Stimulated activated CD8-positive, alpha-beta memory T cell treated with anti-CD3 and anti-CD28 coated beads, Interleukin-7, amount 100 ng/mL, for 24 hours (primary cell): ENCODE data around the gene TVP23B.
"Not testable (repeated sequence)": the region's sequence is repeated elsewhere in the genome, so short reads cannot be mapped to it uniquely, and the experiment has no call there.

Source experiments
- DNase-seq: peaks from one replicate; pipeline ENCODE4 v3.0.0-alpha.2; 2020; ENCODE audit warnings: low read depth

The TVP23B gene

GRCh38 chr17:18780991-18781718 is at the start of gene TVP23B:
TVP23B (plus strand) TSS chr17:18781183; CDS start chr17:18781294, 111 bp downstream.
- DNase-seq = peak; percentile 96

- DNase-seq = not testable (repeated sequence)
Measured at GRCh38 chr17:18732438-18732837, 48.5 kb upstream of the TVP23B start.

GRCh38 chr17:18733350-18733749 is 47.6 kb upstream of the TVP23B start:
- not testable (repeated sequence) for DNase-seq

GRCh38 chr17:18739616-18740391 is 41.2 kb upstream of the TVP23B start:
- not testable (repeated sequence) for DNase-seq

GRCh38 chr17:18741228-18741627 is 39.8 kb upstream of the TVP23B start:
- not testable (repeated sequence) for DNase-seq

- DNase-seq = not testable (repeated sequence)
Measured at GRCh38 chr17:18743699-18744421, 37.1 kb upstream of the TVP23B start, which contains the start of gene FBXW10. FBXW10 (plus strand) TSS chr17:18744054; CDS start chr17:18744245, 191 bp downstream.

GRCh38 chr17:18744726-18745125 is 36.3 kb upstream of the TVP23B start:
- DNase-seq = not testable (repeated sequence)

- DNase-seq = not testable (repeated sequence)
Measured at GRCh38 chr17:18746551-18746950, 34.4 kb upstream of the TVP23B start.

GRCh38 chr17:18747501-18747900 is 33.5 kb upstream of the TVP23B start:
- DNase-seq = not testable (repeated sequence)

GRCh38 chr17:18750242-18750641 is 30.7 kb upstream of the TVP23B start:
- DNase-seq = not testable (repeated sequence)

- DNase-seq = not testable (repeated sequence)
Measured at GRCh38 chr17:18753829-18754409, 27.1 kb upstream of the TVP23B start.

GRCh38 chr17:18755969-18756368 is 25.0 kb upstream of the TVP23B start:
- DNase-seq = not testable (repeated sequence)

- DNase-seq = not testable (repeated sequence)
Measured at GRCh38 chr17:18757368-18758044, 23.5 kb upstream of the TVP23B start.

- not testable (repeated sequence) for DNase-seq
Measured at GRCh38 chr17:18758344-18758743, 22.6 kb upstream of the TVP23B start.

GRCh38 chr17:18760221-18760620 is 20.8 kb upstream of the TVP23B start:
- not testable (repeated sequence) for DNase-seq

GRCh38 chr17:18770572-18770971 is 10.4 kb upstream of the TVP23B start:
- not testable (repeated sequence) for DNase-seq

GRCh38 chr17:18771066-18771465 is 9.9 kb upstream of the TVP23B start:
- not testable (repeated sequence) for DNase-seq

- DNase-seq = no peak
Measured at GRCh38 chr17:18772471-18772870, 8.5 kb upstream of the TVP23B start.

GRCh38 chr17:18781805-18782204 is 822 bp downstream of the TVP23B start:
- DNase-seq = not testable (repeated sequence)

- not testable (repeated sequence) for DNase-seq
Measured at GRCh38 chr17:18785933-18786332, 5.0 kb downstream of the TVP23B start.

GRCh38 chr17:18786890-18787289 is 5.9 kb downstream of the TVP23B start:
- DNase-seq = not testable (repeated sequence)
